Thyroid gland (tissue), 4 donors: ENCODE results near the gene SHANK2.

ENCODE experiments used
- CTCF ChIP-seq, 6 experiments: fragments of 200-600 bp in 3 of 6; fragments of 450-650 bp in 3 of 6; sonication (generic) in 3 of 6; IDR thresholded peaks; one replicate each; pipeline ENCODE4 v1.5.1; 2016 to 2019; ENCODE audit warnings: antibody characterized with exemption in 6 of 6, mild to moderate bottlenecking in 2 of 6, inconsistent platforms in 1 of 6, moderate library complexity in 1 of 6
- POLR2A ChIP-seq, 2 donors: fragments of 450-650 bp; IDR thresholded peaks; one replicate each; pipeline ENCODE4 v1.6.1; 2017; ENCODE audit warnings: antibody characterized with exemption in 2 of 2, mild to moderate bottlenecking in 2 of 2, moderate library complexity in 1 of 2

- TF ChIP-seq CTCF (IDR thresholded peaks at IDR 0.05) (no peak), POLR2A (IDR thresholded peaks at IDR 0.05) (no peak)
Measured at GRCh38 chr11:71294846-71295600, 42.6 kb upstream of the SHANK2 start.
